Chondrocyte (in vitro differentiated cells): Measurements from ENCODE around the gene GTF2F1. TPM values are rescaled to one million over a fixed set of nuclear protein-coding genes. Genes with fewer than 3 reads are reported as not detected.

Experiments
- DNase-seq: peaks from one replicate; pipeline ENCODE4 v3.0.0; 2021; ENCODE audit warnings: mixed read lengths, low spot score
- H3K27ac Mint-ChIP-seq: one replicate; pipeline ENCODE4 v1.8.0; 2021; ENCODE audit warnings: mild to moderate bottlenecking, moderate library complexity, mixed read lengths; ENCODE audit not compliant: unreplicated experiment
- H3K27me3 Mint-ChIP-seq: 2 replicates; pipeline ENCODE4 v1.8.0; 2021; ENCODE audit warnings: low read depth, mixed read lengths
- H3K36me3 Mint-ChIP-seq: 2 replicates; pipeline ENCODE4 v1.8.0; 2021; ENCODE audit warnings: low read depth, mixed read lengths
- H3K4me1 Mint-ChIP-seq: 2 replicates; pipeline ENCODE4 v1.8.0; 2021; ENCODE audit warnings: low read depth, mild to moderate bottlenecking, mixed read lengths
- H3K4me3 Mint-ChIP-seq: one replicate; pipeline ENCODE4 v1.8.0; 2021; ENCODE audit warnings: mild to moderate bottlenecking, moderate library complexity, mixed read lengths; ENCODE audit not compliant: unreplicated experiment
- H3K9me3 Mint-ChIP-seq: 2 replicates; pipeline ENCODE4 v1.8.0; 2021; ENCODE audit warnings: low read depth, mixed read lengths
- microRNA-seq: library from miRNA; unstranded; fragments of <30 nt; microRNA quantifications from one replicate; pipeline ENCODE4 v1.2.0, GENCODE V29; 2020; ENCODE audit warnings: borderline number of aligned reads
- total RNA-seq: library from RNA; stranded (reverse); gene quantifications from 3 replicates; pipeline ENCODE4 v1.2.1, GENCODE V29; 2021
- TF ChIP-seq, protein P1 (sequence below): fragments of 200-600 bp; sonication (generic); IDR thresholded peaks from 2 replicates; pipeline ENCODE4 v1.5.0; 2021; ENCODE audit warnings: antibody characterized with exemption, mild to moderate bottlenecking, moderate library complexity

The GTF2F1 gene
- total RNA-seq, 1 donor from 2014 or later, result 60.4 TPM

GRCh38 chr19:6333439-6333838 lies 59.5 kb downstream of the GTF2F1 start, which contains the start of gene ACER1:
ACER1 (minus strand) TSS chr19:6333612; CDS start chr19:6333551, 61 bp downstream.
- H3K27me3 Mint-ChIP-seq, result peaks cover 3% of the 10 kb centered on the region
- H3K4me1 Mint-ChIP-seq, result no peaks in the 10 kb centered on the region
- DNase-seq, result no peak
- TF ChIP-seq, protein P1, sequence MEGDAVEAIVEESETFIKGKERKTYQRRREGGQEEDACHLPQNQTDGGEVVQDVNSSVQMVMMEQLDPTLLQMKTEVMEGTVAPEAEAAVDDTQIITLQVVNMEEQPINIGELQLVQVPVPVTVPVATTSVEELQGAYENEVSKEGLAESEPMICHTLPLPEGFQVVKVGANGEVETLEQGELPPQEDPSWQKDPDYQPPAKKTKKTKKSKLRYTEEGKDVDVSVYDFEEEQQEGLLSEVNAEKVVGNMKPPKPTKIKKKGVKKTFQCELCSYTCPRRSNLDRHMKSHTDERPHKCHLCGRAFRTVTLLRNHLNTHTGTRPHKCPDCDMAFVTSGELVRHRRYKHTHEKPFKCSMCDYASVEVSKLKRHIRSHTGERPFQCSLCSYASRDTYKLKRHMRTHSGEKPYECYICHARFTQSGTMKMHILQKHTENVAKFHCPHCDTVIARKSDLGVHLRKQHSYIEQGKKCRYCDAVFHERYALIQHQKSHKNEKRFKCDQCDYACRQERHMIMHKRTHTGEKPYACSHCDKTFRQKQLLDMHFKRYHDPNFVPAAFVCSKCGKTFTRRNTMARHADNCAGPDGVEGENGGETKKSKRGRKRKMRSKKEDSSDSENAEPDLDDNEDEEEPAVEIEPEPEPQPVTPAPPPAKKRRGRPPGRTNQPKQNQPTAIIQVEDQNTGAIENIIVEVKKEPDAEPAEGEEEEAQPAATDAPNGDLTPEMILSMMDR, result no peak
- H3K9me3 Mint-ChIP-seq, result no peaks in the 10 kb centered on the region
- H3K27ac Mint-ChIP-seq, result no peak within 1 kb of the TSS
- no peaks in the 10 kb centered on the region for H3K36me3 Mint-ChIP-seq
- H3K4me3 Mint-ChIP-seq, result no peak within 1 kb of the TSS

Small RNAs within 50 kb of the gene (microRNA-seq; reads per million reads assigned to microRNA genes)
- 10.5 reads per million, percentile 23 among the genes with 10 or more reads in this experiment for gene MIR3940
- not detected for gene MIR6790
- 1.7 reads per million for gene MIR6885

Other genes with a start within 250 kb of the GTF2F1 start
- gene MLLT1, start 113.2 kb downstream of the GTF2F1 start, total RNA-seq, result 57.7 to 61.2 TPM (median 60.9 TPM) in 3 replicates
- not detected in 3 replicates for gene ACER1, start 59.6 kb downstream of the GTF2F1 start, total RNA-seq
- gene CLPP, start 31.6 kb downstream of the GTF2F1 start, total RNA-seq, result 66.5 to 74.6 TPM (median 68.3 TPM) in 3 replicates
- 46.0 to 74.3 TPM (median 71.7 TPM) in 3 replicates for gene ALKBH7, start 20.4 kb downstream of the GTF2F1 start, total RNA-seq
- 2.8 to 3.4 TPM (median 3.1 TPM) in 3 replicates for gene PSPN, start 17.2 kb downstream of the GTF2F1 start, total RNA-seq
- gene KHSRP, start 31.6 kb upstream of the GTF2F1 start, total RNA-seq, result 182 to 191 TPM (median 187 TPM) in 3 replicates
- gene SLC25A41, start 40.6 kb upstream of the GTF2F1 start, total RNA-seq, result 0.20 TPM in 1 of 3 replicates, not detected in the others
- gene SLC25A23, start 66.6 kb upstream of the GTF2F1 start, total RNA-seq, result 47.8 to 51.7 TPM (median 49.4 TPM) in 3 replicates
- gene CRB3, start 71.1 kb upstream of the GTF2F1 start, total RNA-seq, result 0.32 TPM in 1 of 3 replicates, not detected in the others
- gene DENND1C, start 88.6 kb upstream of the GTF2F1 start, total RNA-seq, result not detected in 3 replicates
- 0.26 to 0.99 TPM (median 0.70 TPM) in 3 replicates for gene TUBB4A, start 109.1 kb upstream of the GTF2F1 start, total RNA-seq
- gene TNFSF9, start 137.9 kb upstream of the GTF2F1 start, total RNA-seq, result 5.9 to 6.9 TPM (median 6.7 TPM) in 3 replicates
- gene CD70, start 198.0 kb upstream of the GTF2F1 start, total RNA-seq, result 3.3 to 8.1 TPM (median 3.9 TPM) in 3 replicates